Neural progenitor cell (in vitro differentiated cells): Measurements from ENCODE around the gene C18orf32. TPM values are rescaled to one million over a fixed set of nuclear protein-coding genes. Genes with fewer than 3 reads are reported as not detected.
A peak's percentile ranks its signal among the peaks of the same experiment; 100 is the strongest.
"Not testable (repeated sequence)": the region's sequence is repeated elsewhere in the genome, so short reads cannot be mapped to it uniquely, and the experiment has no call there.

Source experiments
- DNase-seq: peaks from one replicate; pipeline ENCODE4 v3.0.0-alpha.2; 2016; ENCODE audit warnings: low spot score
- H2AFZ ChIP-seq: fragments of 200-600 bp; sonication (generic); replicated peaks from 2 replicates; pipeline ENCODE4 v1.6.1; 2016; ENCODE audit warnings: antibody characterized with exemption
- H3F3A ChIP-seq: fragments of 200-600 bp; sonication (generic); 2 replicates; pipeline ENCODE4 v1.6.1; 2016; ENCODE audit warnings: antibody characterized with exemption, low read depth
- H3K27ac ChIP-seq: fragments of 200-600 bp; sonication (generic); 2 replicates; pipeline ENCODE4 v1.5.1; 2016; ENCODE audit warnings: mild to moderate bottlenecking
- H3K27me3 ChIP-seq: fragments of 200-600 bp; sonication (generic); 2 replicates; pipeline ENCODE4 v1.6.1; 2016; ENCODE audit warnings: mild to moderate bottlenecking, moderate library complexity
- H3K36me3 ChIP-seq: fragments of 200-600 bp; sonication (generic); 2 replicates; pipeline ENCODE4 v1.5.1; 2016
- H3K4me1 ChIP-seq: fragments of 200-600 bp; sonication (generic); 2 replicates; pipeline ENCODE4 v1.6.1; 2016; ENCODE audit warnings: mixed run types
- H3K4me2 ChIP-seq: fragments of 200-600 bp; sonication (generic); 2 replicates; pipeline ENCODE4 v1.6.1; 2016
- H3K4me3 ChIP-seq: fragments of 200-600 bp; sonication (generic); 2 replicates; pipeline ENCODE4 v1.5.1; 2016
- H3K79me2 ChIP-seq: fragments of 200-600 bp; sonication (generic); 2 replicates; pipeline ENCODE4 v1.6.1; 2016; ENCODE audit warnings: low read depth
- H3K9ac ChIP-seq: fragments of 200-600 bp; sonication (generic); 2 replicates; pipeline ENCODE4 v1.6.1; 2016
- H3K9me3 ChIP-seq: fragments of 200-600 bp; sonication (generic); 2 replicates; pipeline ENCODE4 v1.5.1; 2016; ENCODE audit warnings: low read depth
- H4K20me1 ChIP-seq: fragments of 200-600 bp; sonication (generic); 2 replicates; pipeline ENCODE4 v1.6.1; 2016; ENCODE audit warnings: low read depth
- H3K27ac Mint-ChIP-seq: 3 replicates; pipeline ENCODE4 v1.8.0; 2021; ENCODE audit warnings: mixed read lengths
- H3K27me3 Mint-ChIP-seq: 2 replicates; pipeline ENCODE4 v1.8.0; 2022; ENCODE audit warnings: low read depth, mild to moderate bottlenecking, inconsistent platforms, moderate library complexity, mixed read lengths; ENCODE audit not compliant: insufficient read depth
- H3K36me3 Mint-ChIP-seq: 3 replicates; pipeline ENCODE4 v1.8.0; 2021; ENCODE audit warnings: mixed read lengths
- H3K4me1 Mint-ChIP-seq: 3 replicates; pipeline ENCODE4 v1.8.0; 2021; ENCODE audit warnings: mixed read lengths
- H3K4me3 Mint-ChIP-seq: 3 replicates; pipeline ENCODE4 v1.8.0; 2021; ENCODE audit warnings: mild to moderate bottlenecking, moderate library complexity, mixed read lengths
- H3K9me3 Mint-ChIP-seq: 3 replicates; pipeline ENCODE4 v1.8.0; 2020; ENCODE audit warnings: mixed read lengths
- CTCF ChIP-seq: fragments of 200-600 bp; sonication (generic); IDR thresholded peaks from 2 replicates; pipeline ENCODE4 v1.5.1; 2017; ENCODE audit warnings: antibody characterized with exemption, mild to moderate bottlenecking
- EZH2 ChIP-seq: fragments of 200-600 bp; sonication (generic); IDR thresholded peaks from 2 replicates; pipeline ENCODE4 v1.6.1; 2017; ENCODE audit warnings: antibody characterized with exemption, mild to moderate bottlenecking, moderate library complexity
- EZH2phosphoT487 ChIP-seq: fragments of 200-600 bp; sonication (generic); IDR thresholded peaks from 2 replicates; pipeline ENCODE4 v1.6.1; 2017; ENCODE audit warnings: antibody characterized with exemption
- total RNA-seq: library from RNA; depleted of rRNA; stranded (reverse); fragments of >200 nt; gene quantifications from 2 replicates; pipeline ENCODE4 v1.2.3, GENCODE V29; 2015; ENCODE audit warnings: low replicate concordance

The C18orf32 gene
- total RNA-seq, 1 donor from 2014 or later: 72.4 TPM

GRCh38 chr18:49481317-49481716 lies 5.7 kb downstream of the C18orf32 start:
- TF ChIP-seq EZH2phosphoT487: no peak
- no peak for TF ChIP-seq CTCF
- no peak for TF ChIP-seq EZH2
- H3K36me3 ChIP-seq: peaks cover 7% of the 10 kb centered on the region
- no peak overlapping the region for H3K4me3 ChIP-seq
- H3F3A ChIP-seq: peaks cover 10% of the 10 kb centered on the region
- Mint-ChIP-seq H3K4me1 (peaks cover 12% of the 10 kb centered on the region), H3K36me3 (peaks cover 18% of the 10 kb centered on the region), H3K4me3 (no peak overlapping the region), H3K27ac (no peak overlapping the region), H3K9me3 (no peaks in the 10 kb centered on the region), H3K27me3 (no peaks in the 10 kb centered on the region)
- H3K9ac ChIP-seq: no peak overlapping the region
- H3K79me2 ChIP-seq: peaks cover 33% of the 10 kb centered on the region
- H2AFZ ChIP-seq: no peak overlapping the region
- no peak overlapping the region for H3K27ac ChIP-seq
- peaks cover 6% of the 10 kb centered on the region for H3K4me1 ChIP-seq
- DNase-seq: no peak
- no peaks in the 10 kb centered on the region for H3K9me3 ChIP-seq
- no peak overlapping the region for H3K4me2 ChIP-seq
- no peaks in the 10 kb centered on the region for H3K27me3 ChIP-seq
- peaks cover 4% of the 10 kb centered on the region for H4K20me1 ChIP-seq

GRCh38 chr18:49479381-49480137 lies 7.5 kb downstream of the C18orf32 start:
- no peak overlapping the region for H3K4me2 ChIP-seq
- H3F3A ChIP-seq: peaks cover 8% of the 10 kb centered on the region
- no peaks in the 10 kb centered on the region for H3K27me3 ChIP-seq
- peaks cover 2% of the 10 kb centered on the region for H3K27me3 Mint-ChIP-seq
- H4K20me1 ChIP-seq: peaks cover 4% of the 10 kb centered on the region
- peaks cover 19% of the 10 kb centered on the region for H3K36me3 Mint-ChIP-seq
- TF ChIP-seq EZH2phosphoT487 (no peak), CTCF (no peak), EZH2 (no peak)
- H3K4me3 ChIP-seq: no peak overlapping the region
- H3K4me3 Mint-ChIP-seq: no peak overlapping the region
- no peaks in the 10 kb centered on the region for H3K9me3 Mint-ChIP-seq
- no peak overlapping the region for H2AFZ ChIP-seq
- H3K79me2 ChIP-seq: peaks cover 16% of the 10 kb centered on the region
- no peaks in the 10 kb centered on the region for H3K9me3 ChIP-seq
- DNase-seq: no peak
- H3K9ac ChIP-seq: no peak overlapping the region
- H3K36me3 ChIP-seq: peaks cover 7% of the 10 kb centered on the region
- H3K4me1 Mint-ChIP-seq: peaks cover 10% of the 10 kb centered on the region
- no peaks in the 10 kb centered on the region for H3K4me1 ChIP-seq
- H3K27ac Mint-ChIP-seq: no peak overlapping the region
- no peak overlapping the region for H3K27ac ChIP-seq

GRCh38 chr18:49476664-49477411 lies 10.2 kb downstream of the C18orf32 start:
- no peaks in the 10 kb centered on the region for H3K4me1 ChIP-seq
- no peaks in the 10 kb centered on the region for H3K9me3 Mint-ChIP-seq
- peaks cover 10% of the 10 kb centered on the region for H3K4me1 Mint-ChIP-seq
- H3K36me3 ChIP-seq: peaks cover 3% of the 10 kb centered on the region
- H2AFZ ChIP-seq: no peak overlapping the region
- no peaks in the 10 kb centered on the region for H3K27me3 ChIP-seq
- peaks cover 8% of the 10 kb centered on the region for H3F3A ChIP-seq
- DNase-seq: no peak
- no peaks in the 10 kb centered on the region for H3K9me3 ChIP-seq
- H3K79me2 ChIP-seq: no peaks in the 10 kb centered on the region
- H3K4me2 ChIP-seq: no peak overlapping the region
- peak overlapping the region; percentile 50 for H3K4me3 Mint-ChIP-seq
- H4K20me1 ChIP-seq: no peaks in the 10 kb centered on the region
- H3K27me3 Mint-ChIP-seq: peaks cover 4% of the 10 kb centered on the region
- H3K27ac ChIP-seq: no peak overlapping the region
- no peak overlapping the region for H3K9ac ChIP-seq
- H3K4me3 ChIP-seq: no peak overlapping the region
- H3K36me3 Mint-ChIP-seq: peaks cover 10% of the 10 kb centered on the region
- TF ChIP-seq EZH2phosphoT487 (no peak), CTCF (no peak), EZH2 (no peak)
- H3K27ac Mint-ChIP-seq: peak overlapping the region; percentile 4

GRCh38 chr18:49474935-49475334 lies 12.1 kb downstream of the C18orf32 start:
- H3K4me1 ChIP-seq, H3K9me3 ChIP-seq, H2AFZ ChIP-seq, H3K27me3 ChIP-seq, H3K27ac ChIP-seq, H3K4me3 ChIP-seq, DNase-seq, H3K79me2 ChIP-seq, H3K4me3 Mint-ChIP-seq, H4K20me1 ChIP-seq, H3K9ac ChIP-seq, H3K36me3 Mint-ChIP-seq, H3K27me3 Mint-ChIP-seq, H3K27ac Mint-ChIP-seq, H3F3A ChIP-seq, H3K36me3 ChIP-seq, H3K4me1 Mint-ChIP-seq, H3K4me2 ChIP-seq, H3K9me3 Mint-ChIP-seq: not testable (repeated sequence)
